NCI-H460 (cell line): ENCODE measurements around the gene CTF1. TPM values are rescaled to one million over a fixed set of nuclear protein-coding genes. Genes with fewer than 3 reads are reported as not detected.
A peak's percentile ranks its signal among the peaks of the same experiment; 100 is the strongest.
"Not testable (repeated sequence)": the region's sequence is repeated elsewhere in the genome, so short reads cannot be mapped to it uniquely, and the experiment has no call there.

Experiments used
- DNase-seq: peaks from one replicate; pipeline ENCODE4 v3.0.0-alpha.2; 2016; ENCODE audit warnings: low read depth; ENCODE audit errors: extremely low read depth
- total RNA-seq: library from RNA; depleted of rRNA; stranded (reverse); fragments of >200 nt; shearing (Covaris generic); gene quantifications from 2 replicates; pipeline ENCODE4 v1.2.3, GENCODE V29; 2014

Gene CTF1
- total RNA-seq, 1 experiment from 2014 or later, result 0.59 TPM

DNA sequence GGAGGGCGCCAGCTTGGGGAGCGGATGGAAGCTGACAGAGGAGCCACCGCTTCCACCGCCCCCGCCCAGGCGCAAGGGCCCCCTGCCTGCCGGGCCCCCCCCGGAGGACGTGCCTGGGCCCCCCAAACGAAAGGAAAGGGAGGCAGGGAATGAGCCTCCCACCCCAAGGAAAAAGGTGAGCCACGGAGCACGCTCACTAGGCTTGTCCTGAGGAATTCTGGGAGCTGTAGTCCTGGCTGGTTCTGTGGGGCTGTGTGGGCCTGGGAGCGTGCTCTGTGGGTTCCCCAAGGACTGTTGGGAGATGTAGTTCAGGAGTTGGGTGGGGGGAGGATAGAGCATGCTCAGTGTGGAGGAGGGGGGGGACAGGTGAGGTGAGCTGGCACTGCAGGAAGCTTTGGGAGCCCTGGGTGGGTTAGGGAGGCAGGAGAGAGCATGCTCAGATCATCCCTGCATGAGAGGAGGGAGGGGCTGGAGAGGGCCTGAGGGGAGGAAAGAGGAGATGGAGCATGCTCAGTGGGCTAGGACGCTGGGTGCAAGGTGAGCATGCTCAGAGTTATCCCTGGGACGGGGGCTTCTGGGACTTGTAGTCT lies 31.5 kb downstream of the CTF1 start:
- DNase-seq, result peak; percentile 49

DNA sequence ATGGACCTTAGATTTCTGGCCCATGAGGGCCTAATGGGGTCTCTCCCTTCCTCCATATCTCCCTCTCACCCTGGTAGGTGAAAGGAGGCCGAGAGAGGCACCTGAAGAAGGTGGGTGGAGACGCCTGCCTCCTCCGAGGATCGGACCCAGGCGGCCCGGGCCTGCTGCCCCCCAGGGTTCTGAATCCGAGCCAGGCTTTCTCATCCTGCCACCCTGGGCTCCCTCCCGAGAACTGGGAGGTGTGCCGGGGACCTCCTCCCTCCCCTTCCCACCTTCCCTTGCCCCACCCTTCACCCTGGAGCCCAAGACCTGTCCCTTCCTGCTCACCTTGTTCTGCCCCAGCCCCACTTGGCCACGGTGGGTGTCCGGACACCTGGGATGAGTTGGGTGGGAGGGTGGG lies 32.0 kb downstream of the CTF1 start:
- no peak for DNase-seq

DNA sequence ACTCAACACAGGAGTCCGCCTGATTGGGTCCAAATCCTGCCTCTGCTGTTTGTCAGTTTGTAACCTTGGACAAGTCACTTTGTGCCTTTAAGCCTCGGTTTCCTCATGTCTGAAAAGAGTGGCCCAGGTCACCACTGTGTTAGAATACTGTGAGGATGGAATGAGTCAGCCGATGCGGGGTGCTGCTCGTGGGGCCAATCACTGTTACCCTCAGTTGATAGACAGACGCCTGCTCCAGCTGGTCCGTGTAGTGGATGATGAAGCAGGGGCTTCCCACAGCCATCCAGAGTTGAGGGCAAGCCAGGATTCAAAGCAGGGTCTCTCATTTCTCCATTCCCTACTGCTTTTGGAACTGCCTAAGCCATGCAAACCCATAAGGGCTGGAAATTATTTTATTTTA lies 32.8 kb downstream of the CTF1 start:
- DNase-seq, result no peak

DNA sequence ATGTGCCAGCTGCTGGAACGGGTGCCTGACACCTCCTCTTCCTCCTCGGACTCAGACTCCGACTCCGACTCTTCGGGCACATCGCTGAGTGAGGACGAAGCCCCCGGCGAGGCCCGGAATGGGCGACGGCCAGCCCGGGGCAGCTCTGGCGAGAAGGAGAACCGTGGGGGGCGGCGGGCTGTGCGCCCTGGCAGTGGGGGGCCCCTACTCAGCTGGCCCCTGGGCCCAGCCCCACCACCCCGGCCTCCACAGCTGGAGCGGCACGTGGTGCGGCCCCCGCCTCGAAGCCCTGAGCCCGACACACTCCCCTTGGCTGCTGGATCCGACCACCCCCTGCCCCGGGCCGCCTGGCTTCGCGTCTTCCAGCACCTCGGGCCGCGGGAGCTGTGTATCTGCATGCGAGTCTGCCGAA lies 33.8 kb downstream of the CTF1 start:
- DNase-seq, result no peak

DNA sequence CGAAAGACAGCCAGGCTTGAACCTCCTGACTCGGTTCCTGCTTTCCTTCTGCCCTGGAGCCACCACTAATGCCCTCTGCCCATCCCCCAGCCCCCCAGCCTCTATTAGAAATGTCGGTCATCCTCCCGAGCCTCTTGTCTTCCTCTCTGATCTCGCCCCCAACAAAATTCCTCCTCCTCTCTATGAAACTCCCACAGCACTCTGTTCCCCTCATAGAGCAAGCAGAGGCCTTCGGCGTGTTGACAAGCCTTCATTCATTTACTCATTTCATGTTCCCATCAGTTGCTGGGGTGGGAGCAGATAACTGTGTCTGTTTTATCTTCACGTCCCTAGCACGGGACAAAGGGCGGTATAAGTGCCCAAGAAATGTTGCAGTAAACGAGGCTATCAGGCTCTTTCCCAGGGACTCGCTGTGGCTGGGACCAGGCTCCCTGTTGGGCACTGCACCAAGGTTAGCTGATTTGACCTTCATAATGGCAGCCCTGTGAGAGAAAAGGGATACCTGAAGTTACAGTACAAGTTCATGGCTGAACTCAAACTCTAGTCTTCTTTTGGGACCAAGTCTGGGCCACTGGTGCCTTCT lies 34.7 kb downstream of the CTF1 start:
- DNase-seq, result no peak

DNA sequence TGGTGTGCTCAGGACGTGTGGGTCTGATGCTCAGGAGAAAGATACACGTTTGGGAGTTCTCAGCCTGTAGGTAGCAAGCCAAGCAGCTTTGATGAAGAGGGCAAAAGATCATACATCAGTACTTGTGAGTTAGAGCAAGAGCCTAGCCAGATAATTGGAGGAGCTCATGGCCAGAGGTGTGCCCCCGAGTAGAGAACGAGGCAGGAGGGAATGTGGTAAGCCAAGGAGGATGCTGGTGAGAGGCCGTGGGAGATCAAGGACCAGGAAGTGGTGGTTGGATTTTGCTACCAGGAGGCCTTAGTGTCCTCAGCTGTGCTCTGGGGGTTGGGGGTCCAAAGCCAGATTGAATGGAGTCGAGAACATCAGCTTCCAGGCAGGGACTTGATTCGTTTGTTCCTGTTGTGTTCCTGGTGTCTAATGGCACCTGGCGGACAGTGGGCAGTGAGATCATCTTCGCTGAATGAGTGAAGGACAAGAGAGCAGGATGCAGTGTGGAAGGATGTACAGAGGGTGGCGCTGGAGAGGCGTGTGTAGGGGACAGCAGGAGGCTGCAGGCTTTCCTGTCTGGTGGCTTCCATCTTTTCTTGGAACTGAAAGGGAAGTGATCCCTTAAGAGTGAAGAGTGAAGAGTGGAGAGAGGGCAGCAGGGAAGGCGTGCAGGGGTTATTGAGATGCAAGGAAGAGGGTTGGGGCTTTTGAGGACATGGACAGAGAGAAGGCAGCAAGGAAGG lies 38.6 kb downstream of the CTF1 start:
- DNase-seq, result peak; percentile 38

DNA sequence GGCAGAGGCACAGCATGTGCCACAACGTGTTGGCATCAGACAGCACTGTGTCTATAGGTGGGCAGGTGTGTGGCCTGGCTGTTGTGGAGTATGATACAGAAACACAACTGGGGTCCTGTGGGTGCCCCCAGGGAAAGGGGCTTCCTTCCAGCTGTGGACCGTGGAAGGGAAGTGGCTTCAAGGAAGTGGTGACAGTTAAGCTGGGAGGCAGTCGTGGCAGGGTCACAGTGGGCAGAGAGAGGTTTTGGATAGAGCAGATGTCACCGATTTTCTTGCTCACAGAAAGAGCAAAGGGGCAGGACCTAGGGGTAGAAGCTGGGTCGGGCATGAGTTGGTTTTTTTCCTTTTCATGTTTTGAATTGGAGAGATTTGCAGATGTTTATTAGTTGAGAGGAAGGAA lies 41.3 kb downstream of the CTF1 start:
- DNase-seq, result no peak

DNA sequence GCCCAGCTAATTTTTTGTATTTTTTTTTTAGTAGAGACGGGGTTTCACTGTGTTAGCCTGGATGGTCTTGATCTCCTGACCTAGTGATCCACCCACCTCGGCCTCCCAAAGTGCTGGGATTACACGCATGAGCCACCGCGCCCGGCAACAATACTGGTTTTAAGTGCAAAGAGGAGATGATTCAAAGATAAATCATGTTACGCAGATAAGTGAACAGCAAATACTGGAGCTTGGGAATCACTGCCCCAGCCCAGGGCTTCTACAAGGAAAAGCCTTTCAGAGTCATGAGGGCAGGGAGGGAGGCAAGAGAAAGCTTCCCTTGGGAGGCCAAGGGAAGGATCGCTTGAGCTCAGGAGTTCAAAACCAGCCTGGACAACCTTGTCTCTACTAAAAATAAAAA lies 43.2 kb downstream of the CTF1 start:
- not testable (repeated sequence) for DNase-seq

DNA sequence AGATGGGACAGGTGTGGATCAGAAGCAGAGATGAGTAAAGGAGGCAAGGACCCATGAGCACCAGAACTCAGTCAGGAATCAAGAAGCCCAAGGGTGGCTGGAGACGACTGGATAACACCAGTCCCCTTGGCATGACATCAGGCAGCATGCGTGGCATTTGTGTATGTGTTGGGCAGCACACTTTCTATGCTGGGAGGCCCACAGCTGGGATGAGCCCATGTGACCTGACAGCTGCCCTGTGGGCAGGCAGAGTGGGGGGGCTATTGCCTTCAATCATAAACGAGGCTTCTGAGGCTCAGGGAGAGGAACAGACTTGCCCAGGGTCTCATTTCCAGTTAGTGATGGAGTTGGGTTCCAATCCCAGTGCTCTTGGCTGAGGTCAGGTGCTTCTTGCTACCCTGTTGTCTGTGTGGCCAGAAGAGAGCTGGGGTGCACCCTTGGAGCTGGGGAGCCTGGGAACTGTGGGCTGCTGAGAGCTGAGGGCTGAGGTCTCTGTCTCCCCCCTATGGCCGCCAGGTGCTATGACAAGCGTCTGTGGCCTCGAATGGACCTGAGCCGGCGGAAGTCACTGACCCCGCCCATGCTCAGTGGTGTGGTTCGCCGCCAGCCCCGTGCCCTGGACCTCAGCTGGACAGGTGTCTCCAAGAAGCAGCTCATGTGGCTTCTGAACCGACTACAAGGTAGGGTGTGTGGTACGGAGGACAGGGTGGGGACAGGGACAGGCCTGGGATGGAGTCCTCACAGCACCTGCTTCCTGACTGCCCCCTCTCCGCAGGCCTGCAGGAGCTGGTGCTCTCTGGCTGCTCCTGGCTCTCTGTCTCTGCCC lies 45.4 kb downstream of the CTF1 start:
- DNase-seq, result peak; percentile 78

DNA sequence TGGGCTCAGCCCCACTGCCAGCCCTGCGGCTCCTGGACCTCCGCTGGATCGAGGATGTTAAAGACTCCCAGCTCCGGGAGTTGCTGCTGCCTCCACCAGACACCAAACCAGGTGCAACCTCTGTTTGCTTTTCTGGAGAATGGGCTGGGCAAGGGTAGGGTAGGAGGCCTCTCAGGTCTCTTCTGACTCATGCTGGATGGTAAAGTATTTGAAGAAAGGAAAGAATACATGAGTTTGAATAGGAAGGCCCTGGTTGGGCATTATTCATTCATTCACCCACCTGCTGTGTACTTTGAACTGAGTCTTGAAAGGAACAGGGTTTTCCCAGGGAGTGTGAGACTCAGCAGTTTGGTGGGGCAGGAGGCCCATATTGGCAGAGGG lies 46.0 kb downstream of the CTF1 start:
- DNase-seq, result no peak

DNA sequence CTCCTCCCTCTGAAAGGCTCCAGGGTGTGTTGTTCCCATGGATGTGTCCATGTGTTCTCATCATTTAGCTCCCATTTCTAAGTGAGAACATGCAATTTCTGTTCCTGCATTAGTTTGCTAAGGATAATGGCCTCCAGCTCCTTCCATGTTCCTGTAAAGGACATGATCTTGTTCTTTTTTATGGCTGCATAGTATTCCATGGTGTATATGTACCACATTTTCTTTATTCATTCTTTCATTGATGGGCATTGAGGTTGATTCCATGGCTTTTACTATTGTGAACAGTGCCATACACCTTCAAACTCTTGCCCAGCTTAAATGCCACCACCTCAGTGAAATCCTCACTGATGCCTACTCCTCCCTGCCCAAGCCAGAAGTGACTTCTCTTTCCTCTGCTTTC lies 47.9 kb downstream of the CTF1 start:
- DNase-seq, result no peak

DNA sequence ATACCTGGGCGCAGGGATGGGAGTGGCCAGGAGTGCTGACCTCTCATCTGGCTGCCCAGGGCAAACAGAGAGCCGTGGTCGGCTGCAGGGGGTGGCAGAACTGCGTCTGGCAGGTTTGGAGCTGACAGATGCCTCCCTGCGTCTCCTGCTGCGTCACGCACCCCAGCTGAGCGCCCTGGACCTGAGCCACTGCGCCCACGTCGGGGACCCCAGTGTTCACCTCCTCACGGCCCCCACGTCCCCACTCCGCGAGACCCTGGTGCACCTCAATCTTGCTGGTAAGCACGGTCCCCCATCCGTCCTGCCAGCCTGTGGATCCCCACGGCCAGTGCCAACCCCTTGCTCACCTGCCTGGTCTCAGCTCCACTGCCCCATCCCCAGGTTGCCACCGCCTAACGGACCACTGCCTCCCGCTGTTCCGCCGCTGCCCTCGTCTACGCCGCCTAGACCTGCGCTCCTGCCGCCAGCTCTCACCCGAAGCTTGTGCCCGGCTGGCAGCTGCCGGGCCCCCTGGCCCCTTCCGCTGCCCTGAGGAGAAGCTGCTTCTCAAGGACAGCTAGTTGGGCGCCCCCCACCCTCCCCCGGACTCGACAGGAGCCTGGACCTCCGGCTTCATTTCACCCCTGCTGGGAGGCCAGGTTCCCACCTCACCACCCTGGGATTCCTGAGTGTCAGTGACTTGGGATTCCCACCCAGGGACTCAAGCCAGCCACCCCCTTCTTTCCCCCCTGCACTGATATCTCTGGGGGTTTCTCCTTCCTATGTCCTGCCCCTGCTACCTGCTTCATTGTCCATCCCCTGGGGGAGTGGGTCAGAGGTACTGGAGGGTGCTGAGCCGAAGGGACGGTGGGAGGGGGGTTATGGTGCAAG lies 50.5 kb downstream of the CTF1 start:
- no peak for DNase-seq

DNA sequence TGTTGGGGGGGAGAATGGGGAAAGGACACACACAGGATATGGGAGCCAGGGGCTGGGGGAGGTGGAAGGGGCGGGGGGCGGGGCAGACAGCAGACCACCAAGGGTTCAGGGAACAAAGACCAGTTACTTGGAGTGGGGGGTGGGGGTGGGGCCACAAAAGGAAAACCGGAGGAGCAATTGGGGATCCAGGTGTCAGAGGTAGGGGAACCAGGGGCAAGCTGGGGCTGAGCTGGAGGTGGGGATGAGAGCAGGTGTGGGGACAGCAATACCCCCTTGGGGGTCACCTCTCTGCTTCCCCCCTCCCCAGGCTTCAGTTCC lies 51.1 kb downstream of the CTF1 start:
- DNase-seq, result no peak

DNA sequence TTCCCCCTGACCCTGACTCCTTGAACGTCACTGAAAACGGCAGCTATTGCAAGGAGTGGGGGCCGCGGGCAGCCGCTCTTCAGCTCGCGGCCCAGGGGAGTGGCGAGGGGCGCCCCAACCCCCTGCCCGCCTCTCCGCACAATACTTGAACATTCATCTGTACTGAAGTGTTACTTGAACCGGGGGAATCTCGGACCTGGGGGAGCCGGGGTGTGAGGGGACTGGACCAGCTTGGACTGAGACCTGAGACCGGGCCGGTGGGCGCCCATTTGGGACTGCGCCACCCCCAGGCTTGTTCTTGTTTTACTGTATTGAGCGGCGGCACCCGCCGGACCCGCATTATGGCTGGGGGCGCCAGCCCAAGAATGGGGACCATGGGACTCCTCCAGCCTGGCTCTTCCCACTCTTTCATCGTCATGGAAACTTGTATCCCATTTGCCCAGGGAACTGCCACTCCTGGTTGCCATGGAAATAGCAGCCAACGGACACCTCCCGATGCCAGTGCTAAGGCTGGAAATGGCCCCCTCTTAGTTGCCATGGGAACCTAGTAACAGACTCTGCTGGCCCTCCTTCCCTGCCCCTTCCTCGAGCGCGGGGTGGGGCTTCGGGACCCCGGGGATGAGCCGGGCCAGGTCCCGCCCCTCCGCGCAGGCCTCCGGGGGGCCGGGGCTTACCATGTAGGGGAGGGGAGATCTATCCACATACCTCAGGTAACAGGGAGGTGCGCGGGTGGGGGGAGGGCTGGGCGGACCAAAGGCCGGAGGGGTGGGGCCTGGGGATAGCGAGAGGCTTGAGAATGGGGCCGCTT lies 51.6 kb downstream of the CTF1 start:
- DNase-seq, result peak; percentile 85

DNA sequence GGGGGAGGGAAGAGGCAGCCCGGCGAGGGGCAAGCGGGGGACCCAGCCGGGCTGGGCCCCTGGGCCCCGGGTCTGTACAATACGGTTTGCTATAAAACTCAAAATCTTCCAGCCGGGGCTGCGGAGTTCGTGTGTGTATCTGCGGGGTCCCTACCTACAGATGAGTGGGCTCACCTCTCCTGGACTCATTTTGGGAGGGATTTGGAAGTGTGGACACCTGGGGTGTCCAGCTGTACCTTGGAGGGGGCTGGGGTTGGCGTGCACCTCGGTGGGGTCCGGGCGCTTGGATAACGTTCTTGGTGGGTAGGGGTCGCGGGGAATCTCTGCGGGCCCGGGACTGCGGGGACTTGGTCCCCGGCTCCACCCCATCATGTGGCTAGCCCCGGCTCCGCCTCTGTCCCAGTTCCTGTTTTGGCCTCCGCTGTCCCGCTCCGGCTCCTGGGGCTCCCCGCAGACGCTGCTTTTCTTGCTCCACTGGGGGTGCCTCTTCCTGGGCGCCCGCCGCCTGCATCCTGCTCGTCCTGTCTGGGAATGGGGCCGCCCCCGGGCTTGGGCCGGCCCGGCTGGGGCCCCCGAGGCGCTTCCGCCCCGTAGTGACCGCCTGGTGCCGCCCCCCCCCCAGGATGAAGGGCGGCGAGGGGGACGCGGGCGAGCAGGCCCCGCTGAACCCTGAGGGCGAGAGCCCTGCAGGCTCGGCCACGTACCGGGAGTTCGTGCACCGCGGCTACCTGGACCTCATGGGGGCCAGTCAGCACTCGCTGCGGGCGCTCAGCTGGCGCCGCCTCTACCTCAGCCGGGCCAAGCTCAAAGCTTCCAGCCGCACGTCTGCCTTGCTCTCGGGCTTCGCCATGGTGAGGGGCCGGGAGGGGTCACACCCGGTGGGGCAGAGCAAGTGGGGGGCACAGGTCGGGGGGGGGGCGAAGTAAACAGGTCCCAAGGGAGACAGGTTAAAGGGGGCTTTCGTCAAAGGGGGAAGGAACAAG lies 52.5 kb downstream of the CTF1 start, which contains the start of gene ORAI3:
TSS of gene ORAI3 (plus strand) at position 402 of the 983 bp plus-strand sequence. CDS start at position 624, 222 bp downstream.
- peak; percentile 27 for DNase-seq

DNA sequence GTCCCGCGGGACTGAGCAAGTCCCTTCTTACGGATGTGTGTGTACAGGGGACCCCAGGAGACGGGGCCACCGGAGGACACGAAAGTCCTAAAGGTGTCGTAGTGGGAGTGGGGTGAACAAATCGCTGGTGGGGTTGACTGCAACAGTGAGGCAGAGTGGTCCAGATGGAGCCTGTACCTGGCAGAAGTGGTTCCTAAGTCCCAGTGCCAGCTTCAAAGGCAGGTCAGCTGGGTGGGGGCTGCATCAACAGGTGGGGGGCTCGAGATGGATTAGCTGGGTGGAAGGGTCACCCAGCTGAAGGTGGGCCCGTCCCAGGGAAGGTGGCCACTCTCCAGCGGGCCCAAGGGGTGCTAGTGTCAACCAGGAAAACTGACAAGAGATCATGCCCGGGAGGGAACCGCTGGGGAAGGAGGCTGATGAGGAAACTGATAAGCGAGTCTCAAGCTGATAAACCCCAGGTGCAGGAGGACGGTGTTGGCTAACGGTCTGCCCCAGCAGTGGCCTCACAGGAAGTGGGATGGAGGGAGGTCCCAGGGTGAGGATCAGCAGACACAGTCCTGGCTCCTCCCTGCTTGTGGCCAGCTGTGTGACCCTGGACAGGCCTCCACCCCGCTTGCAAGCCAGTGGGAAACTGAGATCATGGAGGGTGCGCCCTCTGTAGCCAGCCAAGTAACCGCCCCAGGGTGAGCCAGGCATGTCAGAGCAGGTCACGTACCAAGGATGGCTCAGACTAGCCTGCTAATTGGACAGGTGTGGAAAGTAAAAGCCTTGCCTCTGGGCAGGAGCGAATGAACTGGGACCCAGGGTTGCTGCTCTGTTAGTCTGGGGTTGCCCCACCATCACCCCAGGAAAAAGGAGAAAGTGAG lies 53.5 kb downstream of the CTF1 start:
- DNase-seq, result peak; percentile 65

DNA sequence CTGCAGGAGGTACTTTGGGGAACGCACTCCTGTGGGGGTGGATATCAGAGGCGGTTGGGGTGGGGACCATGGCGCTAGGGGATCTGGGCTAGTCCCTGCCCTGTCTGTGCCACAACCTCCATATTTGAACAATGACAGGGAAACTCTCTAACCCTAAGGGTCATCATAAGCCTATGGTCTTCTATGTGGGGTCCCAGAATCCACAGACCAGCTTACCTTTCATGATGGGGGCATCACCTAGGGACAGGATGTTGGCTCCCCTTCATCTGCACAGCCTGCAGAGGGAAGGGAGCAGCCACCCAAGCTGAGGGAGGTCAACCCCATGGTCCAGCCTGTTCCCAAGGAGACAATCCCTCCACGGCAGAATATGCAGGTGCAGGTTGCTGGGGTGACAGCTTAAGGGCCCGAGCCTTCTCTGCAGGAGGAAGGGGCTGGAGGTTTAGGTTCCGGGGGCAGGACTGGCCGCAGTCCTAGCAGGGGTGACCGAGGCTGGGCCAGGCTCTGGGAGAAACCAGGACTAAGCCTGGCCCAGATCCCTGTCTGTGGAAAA lies 54.2 kb downstream of the CTF1 start:
- DNase-seq, result no peak
